Measurements from ENCODE around the gene F12.

Gene F12

GRCh38 chr5:177435847-177436536, 26.6 kb upstream of the F12 start:
- no peak for DNase-seq
- intact Hi-C loops (cut with DNase I): no loop called here

- no peak for DNase-seq
- intact Hi-C loops (cut with DNase I): no loop called here
These were observed 25.8 kb upstream of the F12 start for GRCh38 chr5:177434942-177435738.

GRCh38 chr5:177434437-177434836, 25.1 kb upstream of the F12 start:
- intact Hi-C loops (cut with DNase I): no loop called here
- no peak for DNase-seq

- intact Hi-C loops (cut with DNase I): no loop called here
- DNase-seq: no peak
These were observed 24.4 kb upstream of the F12 start for GRCh38 chr5:177433658-177434217.

GRCh38 chr5:177432839-177433657, 23.7 kb upstream of the F12 start:
- DNase-seq: no peak
- intact Hi-C loops (cut with DNase I): no loop called here

GRCh38 chr5:177432143-177432838, 22.9 kb upstream of the F12 start:
- intact Hi-C loops (cut with DNase I): no loop called here
- DNase-seq: peak in 35 of 42 donors; percentile 40 to 80 (median 63)

- DNase-seq: peak in 2 of 42 donors; percentile 31 to 44
- intact Hi-C loops (cut with DNase I): no loop called here
These were observed 22.2 kb upstream of the F12 start for GRCh38 chr5:177431317-177432142.

GRCh38 chr5:177430972-177431316, 21.6 kb upstream of the F12 start:
- DNase-seq: no peak
- intact Hi-C loops (cut with DNase I): no loop called here

GRCh38 chr5:177430140-177430951, 21.0 kb upstream of the F12 start:
- intact Hi-C loops (cut with DNase I): no loop called here
- DNase-seq: no peak

GRCh38 chr5:177429248-177430040, 20.1 kb upstream of the F12 start:
- intact Hi-C loops (cut with DNase I): loop anchor here (5.0 kb wide), 1 partner anchor 88 kb away; the partner anchor contains the start of gene DDX41
- peak in 28 of 42 donors; percentile 18 to 81 (median 50) for DNase-seq

- DNase-seq: no peak
- intact Hi-C loops (cut with DNase I): loop anchor here (5.0 kb wide), 1 partner anchor 89 kb away; the partner anchor contains the start of gene DDX41
These were observed 19.3 kb upstream of the F12 start for GRCh38 chr5:177428574-177429217.

- intact Hi-C loops (cut with DNase I): loop anchor here (2.0 to 5.0 kb wide), 2 partner anchors 25 to 89 kb away; partner anchors contain the start of gene DDX41
- DNase-seq: no peak
These were observed 18.7 kb upstream of the F12 start for GRCh38 chr5:177427919-177428573.

GRCh38 chr5:177427211-177427822, 18.0 kb upstream of the F12 start:
- DNase-seq: no peak
- intact Hi-C loops (cut with DNase I): loop anchor here (2.0 to 5.0 kb wide), 2 partner anchors 25 to 90 kb away; partner anchors contain the start of gene DDX41

- intact Hi-C loops (cut with DNase I): loop anchor here (2.0 to 5.0 kb wide), 2 partner anchors 26 to 91 kb away; partner anchors contain the start of gene DDX41
- DNase-seq: peak in 12 of 42 donors; percentile 19 to 54 (median 40)
These were observed 17.3 kb upstream of the F12 start, which contains the start of gene GRK6 for GRCh38 chr5:177426566-177427210. Gene GRK6, plus strand, starts transcription at chr5:177426676. Its CDS starts 170 bp downstream, at chr5:177426846.
